GM12878 (cell line): ENCODE measurements around the gene CMYA5. TPM values are rescaled to one million over a fixed set of nuclear protein-coding genes. Genes with fewer than 3 reads are reported as not detected.

ENCODE experiments used
- ATAC-seq: fragments of 200-7000 bp; cut with Tn5 transposase; 3 replicates; pipeline ENCODE4 v1.9.1; 2020; ENCODE audit warnings: mild to moderate bottlenecking, moderate library complexity
- BruUV-seq: library from RNA; stranded (reverse); fragments of 400-500 nt; replicated peaks from 2 replicates; lab custom pipeline; 2021; lab: Mats Ljungman, UMichigan
- CTCF ChIA-PET: fragments of 300-600 bp; sonication (Branson Sonifier 250); formaldehyde crosslinking; extraction: SDS; loops from one replicate; lab custom pipeline; 2021; ENCODE audit warnings: inconsistent platforms; lab: Yijun Ruan, JAX
- POLR2A ChIA-PET: fragments of 350-600 bp; formaldehyde crosslinking; extraction: SDS; loops from one replicate; lab custom pipeline; 2021; ENCODE audit warnings: inconsistent platforms; lab: Charles Lee
- RAD21 ChIA-PET: fragments of 300-600 bp; sonication (Branson Sonifier 250); formaldehyde crosslinking; loops from one replicate; lab custom pipeline; 2023; ENCODE audit warnings: antibody characterized with exemption; ENCODE audit not compliant: unreplicated experiment; lab: Charles Lee
- SMC1A ChIA-PET: fragments of 300-600 bp; sonication (Branson Sonifier 250); formaldehyde crosslinking; loops from one replicate; lab custom pipeline; 2023; ENCODE audit not compliant: unreplicated experiment, uncharacterized antibody; lab: Charles Lee
- DNase-seq: peaks from one replicate; pipeline ENCODE4 v3.0.0-alpha.2; 2011; ENCODE audit warnings: low read depth, low spot score
- FAIRE-seq: peaks from 3 replicates; lab custom pipeline; 2011; peaks lifted over from hg19 to GRCh38; lab: Jason Lieb, UNC
- H2AFZ ChIP-seq: 2 replicates; pipeline ENCODE4 v1.6.0; 2011; ENCODE audit warnings: low read depth, low read length, control low read depth; ENCODE audit not compliant: control insufficient read depth
- H3K27ac ChIP-seq: 2 replicates; pipeline ENCODE4 v1.5.1; 2011; ENCODE audit warnings: control low read depth; ENCODE audit not compliant: control insufficient read depth, insufficient read depth
- H3K27me3 ChIP-seq, 2 experiments: replicated peaks in 1 of 2; 2 replicates each; pipeline versions ENCODE4 v1.6.0 to v1.6.1; 2011; ENCODE audit warnings: low read length in 1 of 2; ENCODE audit not compliant: control insufficient read depth in 2 of 2, insufficient read depth in 2 of 2
- H3K36me3 ChIP-seq, 2 experiments: 2 replicates each; pipeline ENCODE4 v1.5.1; 2011; ENCODE audit warnings: low read length in 1 of 2; ENCODE audit not compliant: control insufficient read depth in 2 of 2, insufficient read depth in 2 of 2
- H3K4me1 ChIP-seq: 2 replicates; pipeline ENCODE4 v1.6.1; 2011; ENCODE audit warnings: mild to moderate bottlenecking, low read length, moderate library complexity, mixed read lengths; ENCODE audit not compliant: control insufficient read depth, insufficient read depth
- H3K4me2 ChIP-seq: 2 replicates; pipeline ENCODE4 v1.6.0; 2011; ENCODE audit warnings: control low read depth; ENCODE audit not compliant: control insufficient read depth, insufficient read depth
- H3K4me3 ChIP-seq: fragments of 200-600 bp; sonication (generic); 2 replicates; pipeline ENCODE4 v1.5.1; 2016
- H3K79me2 ChIP-seq: 2 replicates; pipeline ENCODE4 v1.6.0; 2011; ENCODE audit warnings: low read length; ENCODE audit not compliant: control insufficient read depth, insufficient read depth
- H3K9ac ChIP-seq: 2 replicates; pipeline ENCODE4 v1.8.0; 2011; ENCODE audit warnings: low read length, control low read depth, mixed read lengths; ENCODE audit not compliant: control insufficient read depth, insufficient read depth
- H3K9me3 ChIP-seq: replicated peaks from 3 replicates; pipeline ENCODE4 v1.5.1; 2011; ENCODE audit warnings: mild to moderate bottlenecking, low read length; ENCODE audit not compliant: control insufficient read depth, insufficient read depth
- H4K20me1 ChIP-seq: 2 replicates; pipeline ENCODE4 v1.6.0; 2011; ENCODE audit not compliant: control insufficient read depth, insufficient read depth
- CBFB ChIP-seq: IDR thresholded peaks from 2 replicates; pipeline ENCODE4 v1.6.1; 2016; ENCODE audit warnings: antibody characterized with exemption, low read depth
- CHD1 ChIP-seq: IDR thresholded peaks from 2 replicates; pipeline ENCODE4 v1.6.1; 2012; ENCODE audit warnings: low read depth, low read length, improper control_type of control experiment
- PAX8 ChIP-seq: fragments of 450-650 bp; IDR thresholded peaks from 2 replicates; pipeline ENCODE4 v1.6.1; 2017; ENCODE audit warnings: mild to moderate bottlenecking, moderate library complexity
- ZBED1 ChIP-seq: IDR thresholded peaks from 2 replicates; pipeline ENCODE4 v1.6.1; 2016; ENCODE audit warnings: borderline replicate concordance
- WGBS: methylation state at CpG from one replicate; pipeline ENCODE4 v1.1.6; 2016; ENCODE audit warnings: low lambda C conversion rate; ENCODE audit not compliant: insufficient replicate concordance, insufficient coverage; ENCODE audit errors: missing lambda C conversion rate; 5-methylcytosine and 5-hydroxymethylcytosine counted together
- in situ Hi-C: fragments of 300-500 bp; cut with MboI; formaldehyde crosslinking; loops from 9 replicates; pipeline ENCODE4 v1.14.3; 2018; ENCODE audit warnings: mixed read lengths
- intact Hi-C: fragments of 100-400 bp; cut with micrococcal nuclease; formaldehyde crosslinking; loops from one replicate; pipeline ENCODE4 v1.14.2; 2022; ENCODE audit not compliant: unreplicated experiment
- polyA plus RNA-seq, 11 experiments: library from polyadenylated mRNA; depleted of rRNA in 4 of 11; unstranded in 6 of 11; stranded (reverse) in 5 of 11; fragments of >200 nt; fragmentation: Nextera tagmentation in 4 of 11; fragmentation: Illumina TruSeq in 1 of 11; extraction: Ambion mirVana in 4 of 11; extraction: Trizol in 1 of 11; gene quantifications; 1 replicate in 1 of 11; 2 replicates in 10 of 11; pipeline versions ENCODE4 v1.2.1 to v1.2.3, GENCODE V29; 2011 to 2016; ENCODE audit warnings: inconsistent platforms in 2 of 11, missing spikeins in 2 of 11, low read depth in 1 of 11
- total RNA-seq, 4 experiments: library from RNA; depleted of rRNA in 3 of 4; stranded (reverse); fragments of >200 nt in 3 of 4; fragmentation: Illumina TruSeq in 1 of 4; extraction: Trizol in 1 of 4; gene quantifications; 2 replicates each; pipeline versions ENCODE4 v1.2.1 to v1.2.3, GENCODE V29; 2013 to 2021
- TF ChIP-seq, protein P1 (sequence below): fragments of 450-650 bp; IDR thresholded peaks from 2 replicates; pipeline ENCODE4 v1.6.1; 2017; ENCODE audit warnings: antibody characterized with exemption, mild to moderate bottlenecking, moderate library complexity
- TF ChIP-seq, protein P2 (sequence below): fragments of 450-650 bp; IDR thresholded peaks from 2 replicates; pipeline ENCODE4 v1.6.1; 2018; ENCODE audit warnings: borderline replicate concordance, mild to moderate bottlenecking; ENCODE audit not compliant: partially characterized antibody

The CMYA5 gene
- total and polyA plus RNA-seq, 10 of the 15 experiments (the other 5 are each of a cell fraction or from before 2014, with no cell fraction given), result 0.01 to 0.34 (median 0.16) TPM; not detected in 1

DNA sequence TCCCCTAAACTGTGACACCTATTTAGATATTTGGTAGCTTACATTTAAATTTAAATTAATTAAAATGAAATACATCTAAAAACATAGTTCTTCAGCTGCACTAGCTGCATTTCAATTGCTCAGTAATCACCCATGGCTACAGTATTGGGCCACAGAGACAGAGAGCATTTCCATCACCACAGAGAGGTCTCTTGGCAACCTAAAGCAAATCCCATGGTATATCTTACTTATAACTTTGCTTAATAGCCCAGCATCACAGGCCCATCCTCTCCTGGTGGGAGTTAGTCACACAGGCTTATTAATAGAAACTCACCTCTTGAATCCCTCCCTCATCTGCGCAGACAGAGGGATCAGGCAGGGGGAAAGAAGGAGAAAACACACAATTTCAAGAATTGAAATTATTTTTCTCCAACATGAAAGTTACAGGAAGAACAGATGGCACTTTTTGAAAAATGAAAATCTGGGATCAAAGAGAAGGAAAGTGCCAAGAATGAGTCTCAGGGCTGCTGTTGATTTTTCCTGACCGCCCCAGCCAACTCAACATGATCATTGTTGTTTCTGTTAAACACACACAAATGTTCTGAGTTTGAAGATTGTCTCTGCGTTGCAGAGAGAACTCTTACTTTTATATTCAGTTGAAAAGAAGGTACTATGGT is 144.6 kb downstream of the CMYA5 start:
- no peak for TF ChIP-seq PAX8
- FAIRE-seq (no peak), ATAC-seq (no peak), DNase-seq (no peak)
- POLR2A ChIA-PET, result no interaction called here
- H3K9me3 ChIP-seq, result no peaks in the 10 kb centered on the region
- H3K36me3 ChIP-seq, result no peaks in the 10 kb centered on the region
- CTCF ChIA-PET, result no interaction called here
- H3K79me2 ChIP-seq, result no peaks in the 10 kb centered on the region
- 61% methylated on average over 3 of the region's 3 CpGs for WGBS
- H3K27ac ChIP-seq, result no peak overlapping the region
- H3K4me1 ChIP-seq, result no peaks in the 10 kb centered on the region
- SMC1A ChIA-PET, result interaction anchor here (1.8 kb wide), 1 partner anchor 141 kb away, joined by 6 read pairs; no protein-coding TSS in a partner anchor
- intact Hi-C loops (no loop called here), in situ Hi-C loops (no loop called here)
- H4K20me1 ChIP-seq, result no peaks in the 10 kb centered on the region
- H3K4me2 ChIP-seq, result no peak overlapping the region
- H3K4me3 ChIP-seq, result no peak overlapping the region
- RAD21 ChIA-PET, result no interaction called here
- no peak overlapping the region for H2AFZ ChIP-seq
- no peak overlapping the region for H3K9ac ChIP-seq
- no peaks in the 10 kb centered on the region; a peak in 1 of 4 replicates for H3K27me3 ChIP-seq
- no TSS peak for BruUV-seq

DNA sequence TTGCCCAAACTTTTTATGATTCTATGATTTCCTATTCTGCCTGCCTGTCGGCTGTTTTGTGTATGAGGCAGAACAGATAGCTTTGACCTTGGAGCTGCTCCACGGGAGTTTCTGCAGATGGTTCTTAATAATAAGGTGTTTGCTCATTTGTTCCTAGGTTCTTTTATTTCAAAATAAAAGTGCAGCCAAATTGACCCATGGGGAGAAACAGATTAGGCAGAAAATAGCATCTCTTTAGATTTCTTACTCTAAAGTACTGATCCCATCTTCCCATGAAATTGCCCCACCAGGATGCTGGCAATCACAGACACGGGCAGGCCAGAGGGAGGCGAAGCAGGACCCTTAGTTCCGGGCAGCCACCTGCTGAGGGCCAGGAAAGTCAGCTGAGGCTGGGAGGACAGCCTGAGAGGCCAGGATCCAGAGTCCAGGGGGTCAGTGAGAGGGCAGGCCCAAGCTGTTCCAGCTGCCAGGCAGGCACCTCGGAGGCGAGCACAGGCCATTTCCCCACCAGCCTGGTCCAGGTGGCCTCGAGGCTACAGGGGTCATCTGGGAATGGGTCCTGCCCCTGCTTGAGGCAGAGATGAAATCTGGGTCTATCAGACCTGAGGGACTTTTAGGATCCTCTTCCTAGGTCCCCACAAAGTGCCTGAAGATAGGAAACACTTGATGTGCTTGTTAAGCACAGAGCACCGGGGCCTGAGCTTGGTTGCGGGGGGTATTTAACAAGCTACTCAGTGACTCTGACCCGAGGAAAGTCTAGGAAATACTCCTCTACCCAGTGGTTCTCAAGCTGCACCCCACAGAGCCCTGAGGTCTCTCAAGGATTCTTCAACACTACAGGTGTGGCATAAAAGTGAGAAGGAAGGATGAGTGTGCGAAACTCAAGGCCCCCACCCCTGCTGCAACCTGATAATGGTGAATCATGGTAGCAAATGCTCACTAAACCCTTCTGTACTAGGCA is 145.4 kb downstream of the CMYA5 start:
- FAIRE-seq (no peak), ATAC-seq (no peak), DNase-seq (no peak)
- POLR2A ChIA-PET, result no interaction called here
- H3K4me3 ChIP-seq, result no peak overlapping the region
- no TSS peak for BruUV-seq
- in situ Hi-C loops, result no loop called here
- no peak overlapping the region for H3K9ac ChIP-seq
- no peaks in the 10 kb centered on the region for H3K4me1 ChIP-seq
- intact Hi-C loops, result no loop called here
- WGBS, result 23% methylated on average over 12 of the region's 12 CpGs
- no peak overlapping the region for H3K27ac ChIP-seq
- H3K79me2 ChIP-seq, result no peaks in the 10 kb centered on the region
- H3K4me2 ChIP-seq, result no peak overlapping the region
- no peaks in the 10 kb centered on the region for H4K20me1 ChIP-seq
- CTCF ChIA-PET, result no interaction called here
- no peaks in the 10 kb centered on the region for H3K36me3 ChIP-seq
- H3K9me3 ChIP-seq, result no peaks in the 10 kb centered on the region
- RAD21 ChIA-PET, result interaction anchor here (0.6 kb wide), 1 partner anchor 584 kb away, joined by 4 read pairs; no protein-coding TSS in a partner anchor
- H3K27me3 ChIP-seq, result no peaks in the 10 kb centered on the region; a peak in 1 of 4 replicates
- SMC1A ChIA-PET, result interaction anchor here (1.8 kb wide), 1 partner anchor 140 kb away, joined by 6 read pairs; no protein-coding TSS in a partner anchor
- H2AFZ ChIP-seq, result no peak overlapping the region
- TF ChIP-seq CHD1 (no peak), ZBED1 (no peak), CBFB (no peak)
- TF ChIP-seq, protein P1, sequence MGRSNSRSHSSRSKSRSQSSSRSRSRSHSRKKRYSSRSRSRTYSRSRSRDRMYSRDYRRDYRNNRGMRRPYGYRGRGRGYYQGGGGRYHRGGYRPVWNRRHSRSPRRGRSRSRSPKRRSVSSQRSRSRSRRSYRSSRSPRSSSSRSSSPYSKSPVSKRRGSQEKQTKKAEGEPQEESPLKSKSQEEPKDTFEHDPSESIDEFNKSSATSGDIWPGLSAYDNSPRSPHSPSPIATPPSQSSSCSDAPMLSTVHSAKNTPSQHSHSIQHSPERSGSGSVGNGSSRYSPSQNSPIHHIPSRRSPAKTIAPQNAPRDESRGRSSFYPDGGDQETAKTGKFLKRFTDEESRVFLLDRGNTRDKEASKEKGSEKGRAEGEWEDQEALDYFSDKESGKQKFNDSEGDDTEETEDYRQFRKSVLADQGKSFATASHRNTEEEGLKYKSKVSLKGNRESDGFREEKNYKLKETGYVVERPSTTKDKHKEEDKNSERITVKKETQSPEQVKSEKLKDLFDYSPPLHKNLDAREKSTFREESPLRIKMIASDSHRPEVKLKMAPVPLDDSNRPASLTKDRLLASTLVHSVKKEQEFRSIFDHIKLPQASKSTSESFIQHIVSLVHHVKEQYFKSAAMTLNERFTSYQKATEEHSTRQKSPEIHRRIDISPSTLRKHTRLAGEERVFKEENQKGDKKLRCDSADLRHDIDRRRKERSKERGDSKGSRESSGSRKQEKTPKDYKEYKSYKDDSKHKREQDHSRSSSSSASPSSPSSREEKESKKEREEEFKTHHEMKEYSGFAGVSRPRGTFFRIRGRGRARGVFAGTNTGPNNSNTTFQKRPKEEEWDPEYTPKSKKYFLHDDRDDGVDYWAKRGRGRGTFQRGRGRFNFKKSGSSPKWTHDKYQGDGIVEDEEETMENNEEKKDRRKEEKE, result no peak
- TF ChIP-seq, protein P2, sequence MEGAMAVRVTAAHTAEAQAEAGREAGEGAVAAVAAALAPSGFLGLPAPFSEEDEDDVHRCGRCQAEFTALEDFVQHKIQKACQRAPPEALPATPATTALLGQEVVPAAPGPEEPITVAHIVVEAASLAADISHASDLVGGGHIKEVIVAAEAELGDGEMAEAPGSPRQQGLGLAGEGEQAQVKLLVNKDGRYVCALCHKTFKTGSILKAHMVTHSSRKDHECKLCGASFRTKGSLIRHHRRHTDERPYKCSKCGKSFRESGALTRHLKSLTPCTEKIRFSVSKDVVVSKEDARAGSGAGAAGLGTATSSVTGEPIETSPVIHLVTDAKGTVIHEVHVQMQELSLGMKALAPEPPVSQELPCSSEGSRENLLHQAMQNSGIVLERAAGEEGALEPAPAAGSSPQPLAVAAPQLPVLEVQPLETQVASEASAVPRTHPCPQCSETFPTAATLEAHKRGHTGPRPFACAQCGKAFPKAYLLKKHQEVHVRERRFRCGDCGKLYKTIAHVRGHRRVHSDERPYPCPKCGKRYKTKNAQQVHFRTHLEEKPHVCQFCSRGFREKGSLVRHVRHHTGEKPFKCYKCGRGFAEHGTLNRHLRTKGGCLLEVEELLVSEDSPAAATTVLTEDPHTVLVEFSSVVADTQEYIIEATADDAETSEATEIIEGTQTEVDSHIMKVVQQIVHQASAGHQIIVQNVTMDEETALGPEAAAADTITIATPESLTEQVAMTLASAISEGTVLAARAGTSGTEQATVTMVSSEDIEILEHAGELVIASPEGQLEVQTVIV, result no peak
